CD4-positive, alpha-beta T cell treated with Interleukin-4 for 1 hour (primary cell): ENCODE results near the gene PDE4D.
"Not testable (repeated sequence)": the region's sequence is repeated elsewhere in the genome, so short reads cannot be mapped to it uniquely, and the experiment has no call there.

Experiments used
- DNase-seq, 2 donors: peaks; one replicate each; pipeline ENCODE4 v3.0.0-alpha.2; 2020 to 2022

PDE4D gene

DNA sequence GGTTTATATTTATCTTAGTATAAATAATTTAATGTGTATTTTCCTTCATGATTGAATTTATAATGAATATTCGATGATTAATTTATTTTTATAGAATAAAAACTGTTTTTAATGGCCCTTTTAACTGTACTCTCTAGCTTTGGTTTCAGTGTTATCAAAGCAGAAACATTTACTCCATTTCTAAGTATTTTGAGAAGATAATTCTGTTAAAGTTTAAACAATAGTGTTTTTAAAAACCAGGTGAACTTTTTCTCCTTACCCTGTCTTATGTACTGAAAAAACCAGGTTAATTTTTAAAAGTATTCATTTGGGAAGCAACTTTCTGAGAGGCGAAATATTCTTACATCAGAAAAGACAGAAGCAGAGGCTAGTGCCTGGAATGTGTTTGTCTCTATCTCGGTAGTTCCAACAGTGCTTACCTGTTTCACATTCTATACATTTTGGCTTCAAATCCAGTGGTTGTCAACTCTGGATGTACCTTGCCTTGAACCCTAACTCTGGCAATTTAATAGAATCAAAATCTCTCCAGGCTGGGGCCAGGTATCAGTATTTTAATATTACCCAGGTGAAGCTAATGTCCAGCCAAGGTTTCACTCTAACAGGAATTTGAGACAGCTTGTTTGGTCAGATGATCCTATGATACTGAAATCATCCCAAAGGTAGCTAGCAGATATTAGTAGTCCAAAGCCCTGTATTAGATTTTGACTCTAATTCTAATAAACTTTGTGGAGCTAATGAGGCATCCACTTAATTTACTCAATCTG is 434.4 kb downstream of the PDE4D start:
- no peak for DNase-seq

DNA sequence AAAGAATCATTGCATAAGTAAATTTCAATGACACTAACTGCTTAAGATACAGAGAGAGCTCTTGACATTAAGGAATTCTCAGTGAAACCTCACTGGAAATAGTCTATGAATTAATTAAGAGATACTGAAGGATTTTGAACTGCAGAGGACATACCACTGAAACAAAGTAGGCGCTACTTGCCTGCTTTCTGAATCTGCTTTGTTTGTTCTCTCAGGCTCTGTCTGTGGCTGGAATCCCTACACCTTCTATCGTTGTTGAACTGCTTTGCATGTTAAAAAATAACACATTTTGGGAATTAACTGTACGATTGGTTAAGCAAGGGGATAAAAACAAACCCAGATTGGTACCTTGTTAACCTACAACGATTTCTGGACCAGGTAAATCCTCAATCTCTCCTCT is 435.2 kb downstream of the PDE4D start:
- DNase-seq: no peak

GRCh38 chr5:59449905-59450644 is 443.5 kb downstream of the PDE4D start:
- no peak for DNase-seq

GRCh38 chr5:59446356-59446755 is 447.2 kb downstream of the PDE4D start:
- no peak for DNase-seq

- DNase-seq: no peak
Measured at GRCh38 chr5:59445741-59446140, 447.8 kb downstream of the PDE4D start.

DNA sequence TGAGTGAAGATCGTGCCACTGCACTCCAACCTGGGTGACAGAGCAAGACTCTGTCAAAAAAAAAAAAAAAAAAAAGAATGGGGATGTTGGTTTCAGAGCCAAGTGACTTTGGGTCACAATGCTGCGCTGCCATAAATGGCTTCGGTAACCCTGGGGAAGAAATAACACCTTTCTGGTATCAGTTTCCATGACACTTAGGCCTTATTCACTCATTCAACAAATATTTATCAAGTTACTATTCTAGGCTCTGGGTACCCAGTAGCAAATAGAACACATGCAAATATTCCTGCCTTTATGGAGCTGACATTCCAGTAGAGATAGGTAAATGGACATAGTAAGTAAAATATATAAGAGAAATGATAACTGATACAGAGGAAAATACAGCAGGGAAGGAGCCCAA is 454.2 kb downstream of the PDE4D start:
- no peak for DNase-seq

DNA sequence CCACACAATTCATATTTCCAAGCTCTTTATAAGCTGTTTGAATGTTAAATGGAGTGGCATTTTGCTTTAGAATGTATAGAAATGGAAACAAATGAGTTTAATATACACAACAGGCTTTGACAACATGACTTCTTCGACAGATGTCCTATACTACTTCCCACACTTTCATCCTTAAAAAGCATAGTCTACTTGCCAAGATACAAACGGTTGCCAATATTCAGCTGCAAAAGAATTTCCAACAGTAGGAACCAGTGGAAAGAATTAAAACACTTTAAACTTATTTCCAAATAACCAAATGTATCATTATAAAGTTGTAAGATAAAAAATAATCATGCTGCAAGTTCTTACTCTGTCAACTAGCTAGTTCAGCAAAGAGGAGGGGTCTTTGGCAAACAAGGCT is 456.4 kb downstream of the PDE4D start:
- no peak for DNase-seq

- no peak for DNase-seq
Measured at GRCh38 chr5:59436364-59437148, 457.0 kb downstream of the PDE4D start.

GRCh38 chr5:59433174-59433573 is 460.4 kb downstream of the PDE4D start:
- no peak for DNase-seq

DNA sequence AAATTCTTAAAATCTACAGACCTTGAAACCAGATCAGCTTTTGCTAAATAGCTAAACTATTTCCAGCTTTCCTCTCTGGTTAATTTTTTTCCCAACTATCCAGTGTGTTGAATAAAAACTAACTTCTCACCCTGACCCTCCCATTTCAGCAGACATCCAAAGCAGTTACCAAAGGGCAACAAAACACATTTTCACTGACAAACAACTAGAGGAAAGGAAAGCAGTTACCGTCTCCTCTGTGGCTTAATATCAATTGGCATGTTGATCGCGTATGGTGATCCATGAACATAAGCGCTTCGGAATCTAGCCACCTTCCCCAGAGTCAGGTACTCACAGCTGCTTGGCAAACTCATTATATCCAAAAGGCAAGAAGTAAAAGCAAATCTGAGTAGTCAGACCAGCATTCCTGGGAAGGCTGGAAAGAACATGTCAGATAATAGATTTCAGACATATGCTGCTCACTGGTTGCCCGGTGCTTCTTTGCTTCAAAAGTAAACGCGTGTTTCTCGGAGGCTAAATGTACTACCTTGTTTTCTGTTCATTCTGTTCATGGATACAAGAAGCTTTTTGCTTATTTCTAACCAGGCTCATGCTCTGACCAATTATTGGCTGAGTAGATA is 463.4 kb downstream of the PDE4D start:
- no peak for DNase-seq

- DNase-seq: no peak
Measured at GRCh38 chr5:59428391-59428790, 465.1 kb downstream of the PDE4D start.

GRCh38 chr5:59424515-59424914 is 469.0 kb downstream of the PDE4D start:
- DNase-seq: no peak

DNA sequence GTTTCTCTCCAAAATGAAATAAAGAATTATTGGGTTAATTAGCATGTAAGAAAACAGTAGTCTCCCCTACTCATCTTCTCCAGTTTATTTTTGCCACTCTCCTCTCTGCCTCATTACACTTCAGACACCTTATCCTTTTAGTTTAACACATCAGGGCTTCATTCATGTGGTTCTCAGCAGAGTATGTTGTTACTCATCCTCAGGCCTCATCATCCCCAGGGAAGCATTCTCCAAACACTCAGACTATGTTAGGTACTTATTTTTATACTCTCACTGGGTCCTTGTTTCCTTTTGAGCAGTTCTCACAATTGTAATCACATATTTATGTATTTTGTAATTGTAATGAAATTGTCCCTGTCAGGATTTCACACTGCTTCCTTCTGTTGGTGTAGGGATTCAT is 470.5 kb downstream of the PDE4D start:
- DNase-seq: no peak

GRCh38 chr5:59421986-59422941 is 471.3 kb downstream of the PDE4D start:
- no peak for DNase-seq

- DNase-seq: no peak
Measured at GRCh38 chr5:59420596-59420995, 472.9 kb downstream of the PDE4D start.

DNA sequence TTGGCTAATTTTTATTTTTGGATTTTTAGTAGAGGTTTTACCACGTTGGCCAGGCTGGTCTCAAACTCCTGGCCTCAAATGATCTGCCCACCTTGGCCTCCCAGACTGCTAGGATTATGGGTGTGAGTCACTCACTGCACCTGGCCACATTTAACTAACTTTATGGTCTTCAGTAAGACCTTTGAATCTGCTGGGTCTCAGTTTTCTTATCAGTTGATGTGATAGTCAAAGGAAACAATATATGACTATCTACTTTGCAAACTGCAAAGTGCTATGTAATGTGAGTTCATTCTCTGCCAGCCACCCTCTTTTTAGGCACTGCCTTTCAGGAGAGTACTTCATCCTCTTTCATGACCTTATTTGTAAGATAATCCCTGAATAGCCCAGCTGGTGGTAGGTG is 474.7 kb downstream of the PDE4D start:
- no peak for DNase-seq

- no peak for DNase-seq
Measured at GRCh38 chr5:59416451-59416850, 477.1 kb downstream of the PDE4D start.

DNA sequence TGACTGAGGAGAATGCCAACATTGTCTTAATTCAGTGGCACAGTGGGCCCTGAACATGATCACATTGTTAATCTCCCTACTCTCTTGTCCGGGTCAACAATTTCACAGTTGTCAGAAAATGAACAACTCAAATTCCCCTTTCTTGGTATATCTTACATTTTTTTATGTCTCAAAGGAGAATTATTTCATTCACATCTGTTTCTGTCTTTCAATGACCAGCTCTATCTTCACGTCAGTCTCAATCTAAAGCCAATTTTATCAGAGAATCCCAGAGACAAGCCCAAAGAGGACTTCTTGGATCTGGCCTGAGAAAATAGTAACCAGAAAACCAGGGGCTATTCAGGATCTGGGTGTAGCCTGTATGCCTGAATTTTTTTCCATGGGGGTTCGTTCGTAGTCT is 477.5 kb downstream of the PDE4D start:
- no peak for DNase-seq

DNA sequence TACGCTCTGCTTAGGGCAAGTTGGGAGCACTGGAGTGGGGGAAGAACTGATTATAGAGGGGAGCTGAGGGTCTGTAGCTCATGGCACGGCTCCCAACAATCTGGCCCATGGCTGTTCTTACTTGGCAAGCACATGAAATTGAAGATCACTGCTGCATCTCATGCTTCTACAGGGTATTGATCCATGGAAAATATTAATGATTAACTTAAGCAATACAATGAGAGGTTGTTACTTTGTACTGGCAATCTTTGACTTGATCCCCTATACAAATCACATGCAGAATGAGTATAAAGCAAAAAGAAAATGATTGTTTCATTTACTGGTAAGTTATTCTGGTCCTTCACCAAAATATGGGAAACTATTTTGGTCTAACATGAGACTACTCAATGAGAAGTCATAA is 481.1 kb downstream of the PDE4D start:
- no peak for DNase-seq

- DNase-seq: not testable (repeated sequence)
Measured at GRCh38 chr5:59408997-59409396, 484.5 kb downstream of the PDE4D start.

GRCh38 chr5:59407967-59408366 is 485.6 kb downstream of the PDE4D start:
- no peak for DNase-seq

DNA sequence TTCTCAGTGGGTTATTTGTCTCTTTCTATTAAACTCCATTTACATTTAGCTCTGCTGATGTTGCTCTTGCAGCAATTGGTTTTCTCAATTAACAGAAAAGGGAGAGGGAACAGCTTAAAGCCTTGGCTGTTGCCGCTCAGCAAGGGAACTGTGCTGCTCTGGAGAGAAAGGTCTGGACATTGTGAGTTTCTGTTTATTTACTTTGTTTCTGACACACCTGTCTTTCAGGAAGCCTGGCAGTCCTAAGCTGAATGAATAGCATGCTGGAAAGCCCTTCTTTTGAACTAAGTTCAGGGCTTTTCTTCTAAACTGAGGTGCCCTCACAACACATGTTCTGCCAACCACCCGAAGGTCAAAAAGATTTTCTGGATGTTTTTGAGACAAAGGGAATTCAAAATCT is 491.9 kb downstream of the PDE4D start:
- no peak for DNase-seq
